K562 (cell line): ENCODE results near the gene RNF19B. TPM values are rescaled to one million over a fixed set of nuclear protein-coding genes. Genes with fewer than 3 reads are reported as not detected.

Experiments
- ATAC-seq: fragments of 200-7000 bp; cut with Tn5 transposase; 3 replicates; pipeline ENCODE4 v1.9.1; 2020; ENCODE audit warnings: moderate library complexity
- BruUV-seq: library from RNA; stranded (reverse); fragments of 400-500 nt; replicated peaks from 2 replicates; lab custom pipeline; 2021; lab: Mats Ljungman, UMichigan
- CTCF ChIA-PET: fragments of 300-600 bp; formaldehyde crosslinking; extraction: SDS; loops from one replicate; lab custom pipeline; 2021; ENCODE audit warnings: low intra/inter-chr PET ratio; lab: Yijun Ruan, JAX
- POLR2A ChIA-PET: fragments of 300-600, 350-650 bp; sonication (Branson Sonifier 250); formaldehyde crosslinking; extraction: SDS; loops from one replicate; lab custom pipeline; 2021; ENCODE audit warnings: antibody characterized with exemption, inconsistent platforms; lab: Yijun Ruan, JAX
- DNase-seq, 4 experiments: peaks; one replicate each; pipeline versions ENCODE4 v3.0.0 to v3.0.0-alpha.2; 2011 to 2018; ENCODE audit warnings: low spot score in 3 of 4, mixed read lengths in 3 of 4; ENCODE audit errors: extremely low read depth in 1 of 4
- FAIRE-seq: peaks from 2 replicates; lab custom pipeline; 2011; peaks lifted over from hg19 to GRCh38; lab: Jason Lieb, UNC
- H2AFZ ChIP-seq: 2 replicates; pipeline ENCODE4 v1.6.0; 2011; ENCODE audit warnings: low read depth, low read length, control low read depth, inconsistent platforms
- H3K27ac ChIP-seq: fragments of 200-600 bp; 3 replicates; pipeline ENCODE4 v1.8.0; 2011; ENCODE audit warnings: low read depth, mild to moderate bottlenecking, control low read depth, inconsistent platforms, low read length, moderate library complexity, mixed read lengths; ENCODE audit errors: extremely low read depth
- H3K27me3 ChIP-seq, 2 experiments: fragments of 300-600 bp in 1 of 2; 2 replicates in 1 of 2; 3 replicates in 1 of 2; pipeline versions ENCODE4 v1.6.0 to v1.8.0; 2011; ENCODE audit warnings: inconsistent platforms in 2 of 2, low read length in 2 of 2, mild to moderate bottlenecking in 1 of 2, mixed read lengths in 1 of 2, moderate library complexity in 1 of 2; ENCODE audit not compliant: control insufficient read depth in 2 of 2, insufficient read depth in 2 of 2
- H3K36me3 ChIP-seq: fragments of 300-600 bp; 3 replicates; pipeline ENCODE4 v1.8.0; 2011; ENCODE audit warnings: mild to moderate bottlenecking, low read length, inconsistent platforms; ENCODE audit not compliant: control insufficient read depth, insufficient read depth
- H3K4me1 ChIP-seq, 2 experiments: fragments of 200-600 bp in 1 of 2; replicated peaks in 1 of 2; 2 replicates in 1 of 2; 3 replicates in 1 of 2; pipeline versions ENCODE4 v1.5.1 to v1.8.0; 2011; ENCODE audit warnings: inconsistent platforms in 2 of 2, low read length in 2 of 2, mild to moderate bottlenecking in 1 of 2, mixed read lengths in 1 of 2, moderate library complexity in 1 of 2; ENCODE audit not compliant: control insufficient read depth in 2 of 2, insufficient read depth in 2 of 2
- H3K4me2 ChIP-seq: 2 replicates; pipeline ENCODE4 v1.6.1; 2011; ENCODE audit warnings: low read length, control low read depth, inconsistent platforms, mixed read lengths; ENCODE audit not compliant: insufficient read depth
- H3K4me3 ChIP-seq: fragments of 200-600 bp; sonication (generic), shearing (Covaris generic); 2 replicates; pipeline ENCODE4 v1.5.1; 2016; ENCODE audit warnings: control low read depth, inconsistent platforms
- H3K79me2 ChIP-seq: fragments of 200-600 bp; 3 replicates; pipeline ENCODE4 v1.8.0; 2011; ENCODE audit warnings: low read length, inconsistent platforms; ENCODE audit not compliant: control insufficient read depth, insufficient read depth
- H3K9ac ChIP-seq, 2 experiments: 2 replicates each; pipeline versions ENCODE4 v1.6.0 to v1.6.1; 2011; ENCODE audit warnings: low read depth in 2 of 2, low read length in 2 of 2, control low read depth in 1 of 2, inconsistent platforms in 1 of 2, mild to moderate bottlenecking in 1 of 2, mixed read lengths in 1 of 2; ENCODE audit not compliant: insufficient read depth in 1 of 2
- H3K9me1 ChIP-seq: one replicate; pipeline ENCODE4 v1.6.0; 2011; ENCODE audit warnings: inconsistent platforms, mild to moderate bottlenecking, low read length, moderate library complexity; ENCODE audit not compliant: control insufficient read depth, insufficient read depth
- H3K9me3 ChIP-seq: replicated peaks from 2 replicates; pipeline ENCODE4 v1.5.1; 2011; ENCODE audit warnings: low read depth, low read length, inconsistent platforms; ENCODE audit not compliant: control insufficient read depth, insufficient read depth
- H4K20me1 ChIP-seq: replicated peaks from 2 replicates; pipeline ENCODE4 v1.6.1; 2011; ENCODE audit warnings: low read length, inconsistent platforms, mixed read lengths; ENCODE audit not compliant: control insufficient read depth, insufficient read depth
- PRMT5 ChIP-seq: sonication (generic); formaldehyde crosslinking; IDR thresholded peaks from 2 replicates; pipeline ENCODE4 v1.5.0; 2020; ENCODE audit warnings: missing genetic modification reagents
- ZBTB49 ChIP-seq: sonication (generic); formaldehyde crosslinking; IDR thresholded peaks from 2 replicates; pipeline ENCODE4 v1.8.0; 2022; ENCODE audit warnings: missing genetic modification reagents, mild to moderate bottlenecking, borderline replicate concordance
- WGBS: fragments of 100-300 bp; shearing (Covaris generic); methylation state at CpG from one replicate; pipeline ENCODE4 v1.1.6; 2016; ENCODE audit warnings: low coverage, mixed read lengths; ENCODE audit not compliant: insufficient coverage; ENCODE audit errors: missing lambda C conversion rate; 5-methylcytosine and 5-hydroxymethylcytosine counted together
- in situ Hi-C: fragments of 300-500 bp; cut with MboI; formaldehyde crosslinking; loops from 4 replicates; pipeline ENCODE4 v1.15.0; 2018; ENCODE audit warnings: inconsistent platforms, mixed read lengths
- intact Hi-C: fragments of 100-400 bp; cut with micrococcal nuclease; formaldehyde crosslinking; loops from 2 replicates; pipeline ENCODE4 v1.14.2; 2022
- polyA plus RNA-seq, 8 experiments: library from polyadenylated mRNA; depleted of rRNA in 4 of 8; stranded (reverse) in 5 of 8; unstranded in 3 of 8; fragments of >200 nt; fragmentation: Nextera tagmentation in 2 of 8; fragmentation: Illumina TruSeq in 1 of 8; extraction: Ambion mirVana in 2 of 8; extraction: Trizol in 1 of 8; gene quantifications; 2 replicates each; pipeline versions ENCODE4 v1.2.1 to v1.2.3, GENCODE V29; 2011 to 2014; ENCODE audit warnings: inconsistent platforms in 1 of 8, missing spikeins in 1 of 8
- total RNA-seq, 7 experiments: library from RNA; depleted of rRNA in 6 of 7; stranded (reverse); fragments of >200 nt in 6 of 7; fragmentation: Illumina TruSeq in 2 of 7; extraction: Trizol in 2 of 7; gene quantifications; 2 replicates each; pipeline versions ENCODE4 v1.2.1 to v1.2.3, GENCODE V29; 2011 to 2021; ENCODE audit warnings: low replicate concordance in 1 of 7

The RNF19B gene
- total and polyA plus RNA-seq, 9 of the 15 experiments (the other 6 are each of a cell fraction or from before 2014, with no cell fraction given), result 2.6 to 14.9 (median 10.1) TPM

- no peak overlapping the region for H3K9ac ChIP-seq
- H3K4me1 ChIP-seq, result peaks cover 6 to 15% of the 10 kb centered on the region in 2 experiments; a peak in 4 of 5 replicates
- no peaks in the 10 kb centered on the region for H3K9me1 ChIP-seq
- intact Hi-C loops (no loop called here), in situ Hi-C loops (loop anchor here (25.0 kb wide), 1 partner anchor 713 kb away; no protein-coding TSS in a partner anchor)
- no peak overlapping the region for H3K4me3 ChIP-seq
- H3K36me3 ChIP-seq, result no peaks in the 10 kb centered on the region
- H3K27ac ChIP-seq, result no peak overlapping the region
- 0 out of 2 replicates have a peak, but pooled peaks have one; percentile 19 for TF ChIP-seq ZBTB49 (CRISPR knock-in tag)
- TF ChIP-seq PRMT5, result no peak
- no peak for FAIRE-seq
- H2AFZ ChIP-seq, result no peak overlapping the region
- H4K20me1 ChIP-seq, result peaks cover 23% of the 10 kb centered on the region
- 8% methylated on average over 7 of the region's 7 CpGs for WGBS
- no peak overlapping the region for H3K4me2 ChIP-seq
- H3K27me3 ChIP-seq, result peaks cover 9 to 74% of the 10 kb centered on the region in 2 experiments
- no peak for ATAC-seq
- POLR2A ChIA-PET, result interaction anchor here (0.5 to 1.1 kb wide), 3 partner anchors 24 to 147 kb away, joined by 3 to 4 read pairs (median 4); no protein-coding TSS in a partner anchor
- no peak for DNase-seq
- CTCF ChIA-PET, result no interaction called here
- no peaks in the 10 kb centered on the region for H3K9me3 ChIP-seq
- no peaks in the 10 kb centered on the region for H3K79me2 ChIP-seq
- no TSS peak for BruUV-seq
Measured at GRCh38 chr1:32899586-32900296, 64.9 kb downstream of the RNF19B start.
